Calu3 (cell line): ENCODE results near the gene ARHGEF7. TPM values are rescaled to one million over a fixed set of nuclear protein-coding genes. Genes with fewer than 3 reads are reported as not detected.

Source experiments
- BruUV-seq: library from RNA; stranded (reverse); fragments of 400-500 nt; replicated peaks from 2 replicates; lab custom pipeline; 2021; lab: Mats Ljungman, UMichigan
- CTCF ChIA-PET: fragments of 300-600 bp; sonication (Branson Sonifier 250); formaldehyde crosslinking; loops from one replicate; lab custom pipeline; 2022; ENCODE audit warnings: antibody characterized with exemption; lab: Charles Lee
- DNase-seq: peaks from one replicate; pipeline ENCODE4 v3.0.0; 2022
- H3K27ac Mint-ChIP-seq: one replicate; pipeline ENCODE4 v1.8.0; 2022; ENCODE audit warnings: mixed read lengths; ENCODE audit not compliant: unreplicated experiment
- H3K27me3 Mint-ChIP-seq: one replicate; pipeline ENCODE4 v1.8.0; 2022; ENCODE audit warnings: mixed read lengths; ENCODE audit not compliant: unreplicated experiment
- H3K36me3 Mint-ChIP-seq: one replicate; pipeline ENCODE4 v1.8.0; 2022; ENCODE audit warnings: mild to moderate bottlenecking, moderate library complexity, mixed read lengths; ENCODE audit not compliant: insufficient read depth, unreplicated experiment
- H3K4me1 Mint-ChIP-seq: one replicate; pipeline ENCODE4 v1.8.0; 2022; ENCODE audit warnings: mild to moderate bottlenecking, low read depth, mixed read lengths; ENCODE audit not compliant: unreplicated experiment
- H3K4me3 Mint-ChIP-seq: one replicate; pipeline ENCODE4 v1.8.0; 2022; ENCODE audit warnings: mild to moderate bottlenecking, low read depth, moderate library complexity, mixed read lengths; ENCODE audit not compliant: unreplicated experiment
- H3K9me3 Mint-ChIP-seq: one replicate; pipeline ENCODE4 v1.8.0; 2022; ENCODE audit warnings: low read depth, mixed read lengths; ENCODE audit not compliant: unreplicated experiment
- intact Hi-C: fragments of 100-400 bp; cut with micrococcal nuclease; formaldehyde crosslinking; loops from one replicate; pipeline ENCODE4 v1.10.0; 2022; ENCODE audit not compliant: unreplicated experiment
- total RNA-seq: library from RNA; stranded (reverse); gene quantifications from 2 replicates; pipeline ENCODE4 v1.2.3, GENCODE V29; 2022
- TF ChIP-seq, protein P1 (sequence below): fragments of 200-600 bp; IDR thresholded peaks from one replicate; pipeline ENCODE4 v1.8.0; 2022; ENCODE audit warnings: antibody characterized with exemption; ENCODE audit not compliant: unreplicated experiment

Gene ARHGEF7
- total RNA-seq, 1 experiment from 2014 or later, result 17.7 TPM

- no peaks in the 10 kb centered on the region for H3K4me1 Mint-ChIP-seq
- no peaks in the 10 kb centered on the region for H3K36me3 Mint-ChIP-seq
- BruUV-seq, result no TSS peak
- no peak overlapping the region for H3K27ac Mint-ChIP-seq
- peaks cover 2% of the 10 kb centered on the region for H3K9me3 Mint-ChIP-seq
- H3K4me3 Mint-ChIP-seq, result no peak overlapping the region
- intact Hi-C loops, result no loop called here
- TF ChIP-seq, protein P1, sequence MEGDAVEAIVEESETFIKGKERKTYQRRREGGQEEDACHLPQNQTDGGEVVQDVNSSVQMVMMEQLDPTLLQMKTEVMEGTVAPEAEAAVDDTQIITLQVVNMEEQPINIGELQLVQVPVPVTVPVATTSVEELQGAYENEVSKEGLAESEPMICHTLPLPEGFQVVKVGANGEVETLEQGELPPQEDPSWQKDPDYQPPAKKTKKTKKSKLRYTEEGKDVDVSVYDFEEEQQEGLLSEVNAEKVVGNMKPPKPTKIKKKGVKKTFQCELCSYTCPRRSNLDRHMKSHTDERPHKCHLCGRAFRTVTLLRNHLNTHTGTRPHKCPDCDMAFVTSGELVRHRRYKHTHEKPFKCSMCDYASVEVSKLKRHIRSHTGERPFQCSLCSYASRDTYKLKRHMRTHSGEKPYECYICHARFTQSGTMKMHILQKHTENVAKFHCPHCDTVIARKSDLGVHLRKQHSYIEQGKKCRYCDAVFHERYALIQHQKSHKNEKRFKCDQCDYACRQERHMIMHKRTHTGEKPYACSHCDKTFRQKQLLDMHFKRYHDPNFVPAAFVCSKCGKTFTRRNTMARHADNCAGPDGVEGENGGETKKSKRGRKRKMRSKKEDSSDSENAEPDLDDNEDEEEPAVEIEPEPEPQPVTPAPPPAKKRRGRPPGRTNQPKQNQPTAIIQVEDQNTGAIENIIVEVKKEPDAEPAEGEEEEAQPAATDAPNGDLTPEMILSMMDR, result no peak
- H3K27me3 Mint-ChIP-seq, result no peaks in the 10 kb centered on the region
- DNase-seq, result no peak
- CTCF ChIA-PET, result no interaction called here
These were observed 209.0 kb downstream of the ARHGEF7 start for GRCh38 chr13:111323950-111324651.

GRCh38 chr13:111324736-111325135 lies 209.6 kb downstream of the ARHGEF7 start:
- Mint-ChIP-seq H3K4me1 (no peaks in the 10 kb centered on the region), H3K9me3 (no peaks in the 10 kb centered on the region), H3K36me3 (no peaks in the 10 kb centered on the region), H3K27me3 (no peaks in the 10 kb centered on the region), H3K4me3 (no peak overlapping the region), H3K27ac (no peak overlapping the region)
- BruUV-seq, result no TSS peak
- CTCF ChIA-PET, result no interaction called here
- TF ChIP-seq, protein P1, result no peak
- intact Hi-C loops, result no loop called here
- no peak for DNase-seq

DNA sequence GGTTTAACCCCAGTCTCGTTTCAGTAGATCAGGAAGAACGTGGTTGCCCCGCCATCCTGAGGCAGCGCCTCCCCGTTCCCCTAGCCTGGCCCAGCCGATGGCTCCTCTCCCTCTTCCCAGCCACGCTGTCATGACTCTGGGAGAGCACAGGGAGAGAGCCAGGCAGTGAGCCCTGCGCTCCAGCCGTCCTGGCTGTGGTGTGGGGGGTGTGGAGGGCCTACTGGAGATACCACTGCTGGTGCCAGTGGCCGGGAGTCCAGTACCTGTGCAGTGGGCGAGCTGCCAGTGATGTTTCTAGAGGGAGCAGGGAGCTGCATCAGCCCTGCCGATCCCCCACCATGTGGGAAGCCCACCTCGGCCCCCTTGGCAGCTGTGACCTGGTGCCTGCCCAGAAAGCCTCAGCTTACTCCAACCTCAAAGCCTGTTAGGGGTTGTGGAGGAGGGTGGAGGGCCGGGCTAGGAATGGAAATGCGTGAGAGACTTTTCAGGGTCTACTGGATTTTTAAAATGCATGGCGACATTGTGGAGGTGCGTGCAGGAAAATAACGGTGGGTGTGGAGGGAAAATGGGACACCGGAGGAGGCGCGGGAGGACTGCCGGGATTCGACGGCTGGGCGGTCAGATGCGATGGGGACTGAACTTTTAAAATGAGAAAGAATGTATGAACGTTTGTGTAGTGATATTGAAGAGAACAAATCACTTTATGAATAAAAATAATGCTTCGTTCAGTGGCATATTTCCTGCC lies 210.2 kb downstream of the ARHGEF7 start:
- Mint-ChIP-seq H3K36me3 (no peaks in the 10 kb centered on the region), H3K27ac (no peak overlapping the region), H3K27me3 (no peaks in the 10 kb centered on the region), H3K9me3 (no peaks in the 10 kb centered on the region), H3K4me1 (no peaks in the 10 kb centered on the region), H3K4me3 (no peak overlapping the region)
- CTCF ChIA-PET, result no interaction called here
- TF ChIP-seq, protein P1, result no peak
- no TSS peak for BruUV-seq
- intact Hi-C loops, result no loop called here
- no peak for DNase-seq

DNA sequence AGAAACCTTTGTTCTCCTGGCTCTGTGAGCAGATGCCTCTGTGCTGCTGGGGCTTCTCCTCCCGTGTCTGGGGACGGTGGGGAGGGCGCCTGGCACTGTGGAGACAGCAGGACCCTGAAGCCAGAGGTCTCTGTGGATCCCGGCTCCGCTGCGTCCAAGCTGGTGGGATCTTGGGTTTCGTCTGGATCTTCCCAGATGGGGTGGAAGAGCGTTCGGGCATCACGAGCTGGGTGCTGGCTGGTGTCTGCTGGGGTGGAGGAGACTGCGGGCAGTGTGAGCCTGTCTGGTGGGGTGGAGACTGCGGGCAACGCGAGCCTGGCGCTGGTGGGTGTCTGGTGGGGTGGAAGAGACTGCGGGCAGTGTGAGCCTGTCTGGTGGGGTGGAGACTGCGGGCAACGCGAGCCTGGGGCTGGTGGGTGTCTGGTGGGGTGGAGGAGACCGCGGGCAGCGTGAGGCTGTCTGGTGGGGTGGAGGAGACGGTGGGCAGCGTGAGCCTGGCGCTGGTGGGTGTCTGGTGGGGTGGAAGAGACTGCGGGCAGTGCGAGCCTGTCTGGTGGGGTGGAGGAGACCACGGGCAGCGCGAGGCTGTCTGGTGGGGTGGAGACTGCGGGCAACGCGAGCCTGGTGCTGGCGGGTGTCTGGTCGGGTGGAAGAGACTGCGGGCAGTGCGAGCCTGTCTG lies 211.0 kb downstream of the ARHGEF7 start:
- Mint-ChIP-seq H3K27ac (no peak overlapping the region), H3K36me3 (no peaks in the 10 kb centered on the region), H3K4me3 (no peak overlapping the region), H3K4me1 (no peaks in the 10 kb centered on the region), H3K27me3 (no peaks in the 10 kb centered on the region), H3K9me3 (no peaks in the 10 kb centered on the region)
- TF ChIP-seq, protein P1, result no peak
- CTCF ChIA-PET, result no interaction called here
- intact Hi-C loops, result no loop called here
- DNase-seq, result no peak
- BruUV-seq, result no TSS peak
